Keratinocyte (primary cell): ENCODE results near the gene KIAA1958. TPM values are rescaled to one million over a fixed set of nuclear protein-coding genes. Genes with fewer than 3 reads are reported as not detected.
A peak's percentile ranks its signal among the peaks of the same experiment; 100 is the strongest.

Experiments used
- DNase-seq: peaks from one replicate; pipeline ENCODE4 v3.0.0-alpha.2; 2011; ENCODE audit warnings: low read depth, missing footprints, low spot score
- FAIRE-seq: peaks from 2 replicates; lab custom pipeline; 2011; peaks lifted over from hg19 to GRCh38; lab: Jason Lieb, UNC
- H2AFZ ChIP-seq: 2 replicates; pipeline ENCODE4 v1.6.0; 2012; ENCODE audit warnings: low read length, control low read depth, inconsistent platforms; ENCODE audit not compliant: control insufficient read depth
- H3K27ac ChIP-seq: 2 replicates; pipeline ENCODE4 v1.5.1; 2011; ENCODE audit warnings: low read length; ENCODE audit not compliant: control insufficient read depth, insufficient read depth
- H3K27me3 ChIP-seq: 3 replicates; pipeline ENCODE4 v1.6.0; 2011; ENCODE audit warnings: low read length; ENCODE audit not compliant: control insufficient read depth, insufficient read depth; ENCODE audit errors: extremely low read depth
- H3K36me3 ChIP-seq, 2 experiments: 2 replicates in 1 of 2; 3 replicates in 1 of 2; pipeline ENCODE4 v1.5.1; 2011; ENCODE audit warnings: low read length in 2 of 2, mild to moderate bottlenecking in 1 of 2; ENCODE audit not compliant: control insufficient read depth in 2 of 2, insufficient read depth in 2 of 2; ENCODE audit errors: extremely low read depth in 1 of 2
- H3K4me1 ChIP-seq: 3 replicates; pipeline ENCODE4 v1.5.1; 2011; ENCODE audit warnings: low read length; ENCODE audit not compliant: control insufficient read depth, insufficient read depth; ENCODE audit errors: extremely low read depth
- H3K4me2 ChIP-seq: 3 replicates; pipeline ENCODE4 v1.6.0; 2011; ENCODE audit warnings: low read depth, low read length; ENCODE audit not compliant: control insufficient read depth, insufficient read depth; ENCODE audit errors: extremely low read depth
- H3K4me3 ChIP-seq, 3 experiments: fragments of 200-600 bp in 1 of 3; sonication (generic) in 1 of 3; 2 replicates in 2 of 3; 3 replicates in 1 of 3; pipeline ENCODE4 v1.5.1; 2011 to 2016; ENCODE audit warnings: low read length in 3 of 3, mild to moderate bottlenecking in 3 of 3, control low read depth in 2 of 3, inconsistent platforms in 1 of 3, low read depth in 1 of 3, mixed read lengths in 1 of 3, mixed run types in 1 of 3, moderate library complexity in 1 of 3; ENCODE audit not compliant: control insufficient read depth in 2 of 3, insufficient read depth in 2 of 3; ENCODE audit errors: extremely low read depth in 1 of 3
- H3K79me2 ChIP-seq: 2 replicates; pipeline ENCODE4 v1.6.0; 2012; ENCODE audit warnings: low read length; ENCODE audit not compliant: control insufficient read depth, insufficient read depth
- H3K9ac ChIP-seq: 3 replicates; pipeline ENCODE4 v1.6.0; 2011; ENCODE audit warnings: low read length; ENCODE audit not compliant: control insufficient read depth, insufficient read depth; ENCODE audit errors: extremely low read depth
- H3K9me1 ChIP-seq: 3 replicates; pipeline ENCODE4 v1.6.0; 2011; ENCODE audit warnings: low read length; ENCODE audit not compliant: control insufficient read depth, insufficient read depth; ENCODE audit errors: extremely low read depth
- H3K9me3 ChIP-seq: 2 replicates; pipeline ENCODE4 v1.5.1; 2012; ENCODE audit warnings: low read depth, low read length; ENCODE audit not compliant: control insufficient read depth
- H4K20me1 ChIP-seq: 3 replicates; pipeline ENCODE4 v1.6.0; 2011; ENCODE audit warnings: low read length; ENCODE audit not compliant: control insufficient read depth, insufficient read depth; ENCODE audit errors: extremely low read depth
- EZH2 ChIP-seq: IDR thresholded peaks from one replicate; pipeline ENCODE4 v1.6.1; 2012; ENCODE audit warnings: inconsistent platforms, mild to moderate bottlenecking, low read length, moderate library complexity
- dilution Hi-C: fragments of 300-500 bp; cut with MboI; formaldehyde crosslinking; loops from one replicate; pipeline ENCODE4 v1.7.0; 2020; ENCODE audit warnings: low sequenced_read_pairs; ENCODE audit not compliant: extremely low pct_ligation_motif_present
- polyA plus RNA-seq, 5 experiments: library from polyadenylated mRNA; depleted of rRNA in 3 of 5; stranded (reverse) in 3 of 5; stranded (forward) in 1 of 5; unstranded in 1 of 5; fragments of >200 nt; gene quantifications; 1 replicate in 1 of 5; 2 replicates in 3 of 5; 3 replicates in 1 of 5; pipeline versions ENCODE4 v1.2.1 to v1.2.3, GENCODE V29; 2011 to 2012; ENCODE audit warnings: missing spikeins in 2 of 5, low read depth in 1 of 5, low replicate concordance in 1 of 5
- TF ChIP-seq, protein P1 (sequence below), 3 experiments: IDR thresholded peaks in 1 of 3; conservative IDR thresholded peaks in 1 of 3; optimal IDR thresholded peaks in 1 of 3; 2 replicates in 2 of 3; 3 replicates in 1 of 3; pipeline versions ENCODE3 to v1.5.1; 2011; ENCODE audit warnings: low read length in 3 of 3, mild to moderate bottlenecking in 3 of 3, moderate library complexity in 2 of 3, control low read depth in 1 of 3, inconsistent platforms in 1 of 3; ENCODE audit not compliant: insufficient read depth in 2 of 3; ENCODE audit errors: extremely low read depth in 1 of 3

Gene KIAA1958
- polyA plus RNA-seq, 1 donor (not counting 4 experiments of a cell fraction or from before 2014, with no cell fraction given) = 0.84 TPM

DNA sequence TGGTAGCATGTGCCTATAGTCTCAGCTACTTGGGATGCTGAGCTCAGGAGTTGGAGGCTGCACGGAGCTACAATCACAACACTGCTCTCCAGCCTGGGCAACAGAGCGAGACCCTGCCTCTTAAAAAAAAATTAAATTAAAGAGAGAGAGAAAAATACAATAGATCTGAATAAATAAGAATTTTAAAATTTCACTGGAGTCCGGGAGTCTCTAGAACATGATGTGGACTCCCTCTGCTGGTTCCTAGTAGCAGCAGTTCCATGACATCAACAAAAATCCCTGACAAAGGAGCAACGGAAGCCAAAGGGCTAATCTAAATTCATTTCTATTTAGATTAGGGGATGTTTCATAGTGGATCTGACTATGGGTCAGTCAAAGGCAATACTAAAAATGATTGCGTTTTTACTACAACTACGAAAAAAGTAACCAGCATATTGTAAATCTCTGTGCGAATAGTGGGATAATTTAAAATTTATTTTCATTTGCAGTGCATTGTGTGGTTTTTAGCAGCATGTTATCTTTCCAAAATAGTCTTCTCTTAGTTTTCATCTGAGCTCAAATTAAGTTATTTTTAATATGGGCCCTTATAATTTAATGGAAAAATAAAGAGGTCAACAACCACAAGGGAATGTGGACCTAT is 224.5 kb downstream of the KIAA1958 start:
- Histone ChIP-seq H3K27ac (no peak overlapping the region), H3K9ac (no peak overlapping the region), H3K36me3 (peaks cover 0 to 2% of the 10 kb centered on the region in 2 experiments), H3K9me1 (no peaks in the 10 kb centered on the region), H3K27me3 (no peaks in the 10 kb centered on the region), H3K4me3 (no peak overlapping the region), H3K9me3 (no peaks in the 10 kb centered on the region), H4K20me1 (no peaks in the 10 kb centered on the region), H2AFZ (no peak overlapping the region), H3K4me2 (no peak overlapping the region), H3K4me1 (no peaks in the 10 kb centered on the region), H3K79me2 (peaks cover 9% of the 10 kb centered on the region)
- no peak for FAIRE-seq
- no peak for TF ChIP-seq EZH2
- TF ChIP-seq, protein P1, sequence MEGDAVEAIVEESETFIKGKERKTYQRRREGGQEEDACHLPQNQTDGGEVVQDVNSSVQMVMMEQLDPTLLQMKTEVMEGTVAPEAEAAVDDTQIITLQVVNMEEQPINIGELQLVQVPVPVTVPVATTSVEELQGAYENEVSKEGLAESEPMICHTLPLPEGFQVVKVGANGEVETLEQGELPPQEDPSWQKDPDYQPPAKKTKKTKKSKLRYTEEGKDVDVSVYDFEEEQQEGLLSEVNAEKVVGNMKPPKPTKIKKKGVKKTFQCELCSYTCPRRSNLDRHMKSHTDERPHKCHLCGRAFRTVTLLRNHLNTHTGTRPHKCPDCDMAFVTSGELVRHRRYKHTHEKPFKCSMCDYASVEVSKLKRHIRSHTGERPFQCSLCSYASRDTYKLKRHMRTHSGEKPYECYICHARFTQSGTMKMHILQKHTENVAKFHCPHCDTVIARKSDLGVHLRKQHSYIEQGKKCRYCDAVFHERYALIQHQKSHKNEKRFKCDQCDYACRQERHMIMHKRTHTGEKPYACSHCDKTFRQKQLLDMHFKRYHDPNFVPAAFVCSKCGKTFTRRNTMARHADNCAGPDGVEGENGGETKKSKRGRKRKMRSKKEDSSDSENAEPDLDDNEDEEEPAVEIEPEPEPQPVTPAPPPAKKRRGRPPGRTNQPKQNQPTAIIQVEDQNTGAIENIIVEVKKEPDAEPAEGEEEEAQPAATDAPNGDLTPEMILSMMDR (optimal IDR thresholded peaks at IDR 0.05 in 1 of 3, IDR thresholded peaks at IDR 0.05 in 1 of 3, conservative IDR thresholded peaks at IDR 0.05 in 1 of 3; ENCODE audit: extremely low read depth in 1 of 3, insufficient read depth in 2 of 3, low read length in 3 of 3) = peak; percentile 37 to 49 (median 44)
- dilution Hi-C loops = no loop called here
- DNase-seq = no peak

DNA sequence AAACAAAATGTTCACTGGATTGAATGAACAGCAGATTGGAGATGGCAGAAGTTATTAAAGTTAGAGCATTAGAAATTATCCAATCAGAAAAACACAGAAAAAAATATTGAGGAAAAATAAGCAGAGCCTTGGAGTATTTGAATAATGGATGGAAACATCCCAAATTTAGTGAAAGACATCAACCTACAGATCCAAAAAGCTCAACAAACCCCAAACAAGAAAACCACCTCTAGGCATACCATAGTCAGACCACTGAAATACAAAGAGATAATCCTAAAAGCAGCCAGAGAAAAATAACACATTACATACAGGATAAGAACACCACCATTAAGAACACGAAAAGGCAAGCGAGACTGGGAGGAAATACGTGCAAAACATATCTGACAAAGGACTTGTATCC is 226.1 kb downstream of the KIAA1958 start:
- no peak for FAIRE-seq
- peaks cover 0 to 2% of the 10 kb centered on the region in 2 experiments for H3K36me3 ChIP-seq
- H2AFZ ChIP-seq = no peak overlapping the region
- H3K9me1 ChIP-seq = no peaks in the 10 kb centered on the region
- DNase-seq = no peak
- H3K4me1 ChIP-seq = peaks cover 4% of the 10 kb centered on the region
- TF ChIP-seq, protein P1 (optimal IDR thresholded peaks at IDR 0.05 in 1 of 3, IDR thresholded peaks at IDR 0.05 in 1 of 3, conservative IDR thresholded peaks at IDR 0.05 in 1 of 3; ENCODE audit: extremely low read depth in 1 of 3, insufficient read depth in 2 of 3, low read length in 3 of 3) = no peak
- no peak for TF ChIP-seq EZH2
- no peak overlapping the region for H3K4me3 ChIP-seq
- no peak overlapping the region for H3K9ac ChIP-seq
- H3K27ac ChIP-seq = no peak overlapping the region
- H3K27me3 ChIP-seq = no peaks in the 10 kb centered on the region
- dilution Hi-C loops = no loop called here
- peaks cover 16% of the 10 kb centered on the region for H3K79me2 ChIP-seq
- H4K20me1 ChIP-seq = no peaks in the 10 kb centered on the region
- H3K9me3 ChIP-seq = no peaks in the 10 kb centered on the region
- H3K4me2 ChIP-seq = no peak overlapping the region
